ENCODE results near the gene RPL39L.
"Not testable (repeated sequence)": the region's sequence is repeated elsewhere in the genome, so short reads cannot be mapped to it uniquely, and the experiment has no call there.

The RPL39L gene

DNA sequence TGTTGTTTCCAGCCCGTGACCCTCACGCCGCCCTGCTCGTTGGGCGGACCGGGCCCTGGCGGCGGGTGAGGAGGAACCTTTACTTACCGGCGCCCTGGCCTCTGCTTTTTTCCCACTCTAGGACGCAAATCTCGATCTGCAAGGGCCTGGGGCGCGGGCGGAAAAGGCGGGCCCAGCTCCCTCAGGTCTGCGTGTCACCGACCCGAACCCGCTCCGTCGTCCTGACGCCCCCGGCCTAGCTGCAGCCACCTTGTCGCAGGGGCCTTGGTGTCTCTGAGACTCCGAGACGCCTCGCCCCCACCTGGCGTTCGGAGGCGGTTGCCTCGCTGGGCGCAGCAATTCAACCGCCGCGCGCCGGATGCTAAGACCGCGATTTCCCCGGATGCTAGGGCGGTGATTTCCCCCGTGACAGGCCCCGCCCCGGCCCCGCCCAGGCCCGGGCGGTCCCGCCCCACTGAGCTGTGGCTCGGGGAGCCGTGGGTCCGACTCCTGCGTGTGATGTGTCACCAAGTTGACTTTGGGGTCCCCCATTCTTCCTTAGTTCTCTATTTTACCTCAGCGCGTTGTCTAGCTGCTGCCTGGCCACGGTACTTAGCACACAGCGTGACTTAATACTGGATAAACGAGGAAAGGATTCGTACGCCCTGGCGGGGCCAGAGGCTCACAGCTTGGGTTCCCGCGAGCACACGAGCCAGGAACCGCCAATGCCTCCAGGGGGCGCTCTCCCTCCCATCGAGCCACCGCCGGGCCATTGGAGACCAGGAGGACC is at the start of gene RPL39L:
Gene RPL39L (minus strand): TSS at position 371 of the 769 bp plus-strand sequence. CDS start 18,196 bp downstream, outside the sequence.
- DNase-seq, result peak; percentile 25

- DNase-seq, result no peak
These were observed 49.6 kb upstream of the RPL39L start for GRCh38 chr3:187188931-187189330.

DNA sequence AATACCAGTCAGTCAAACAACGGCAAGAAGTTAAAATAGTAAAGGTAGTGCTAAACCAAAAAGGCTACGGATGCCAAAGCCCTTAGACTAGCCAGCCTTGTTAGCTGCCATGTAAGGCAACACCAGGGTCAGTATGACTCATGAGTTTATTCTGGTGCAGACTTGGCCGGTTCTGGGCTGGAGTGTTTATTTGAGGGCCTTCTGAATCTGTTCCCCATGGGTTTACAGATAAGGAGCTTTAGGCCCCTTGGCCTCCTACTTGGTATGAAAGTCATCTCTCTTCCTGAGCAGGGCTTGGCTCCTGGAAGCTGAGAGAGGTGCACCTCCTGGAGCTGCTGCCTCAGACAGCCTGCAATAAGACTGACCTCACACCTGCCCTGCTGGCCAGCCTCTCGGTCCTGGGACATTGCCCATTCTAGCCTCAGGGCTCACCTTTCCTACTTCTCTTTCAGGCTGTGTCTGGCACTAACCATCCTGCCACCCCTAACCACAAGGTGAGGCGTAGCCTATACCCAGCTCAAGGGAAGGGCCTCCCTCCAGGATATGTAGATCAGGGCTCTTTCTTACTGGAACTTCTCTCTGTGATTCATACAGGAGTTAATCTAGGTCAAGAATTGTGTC is 47.6 kb upstream of the RPL39L start:
- no peak for DNase-seq

DNA sequence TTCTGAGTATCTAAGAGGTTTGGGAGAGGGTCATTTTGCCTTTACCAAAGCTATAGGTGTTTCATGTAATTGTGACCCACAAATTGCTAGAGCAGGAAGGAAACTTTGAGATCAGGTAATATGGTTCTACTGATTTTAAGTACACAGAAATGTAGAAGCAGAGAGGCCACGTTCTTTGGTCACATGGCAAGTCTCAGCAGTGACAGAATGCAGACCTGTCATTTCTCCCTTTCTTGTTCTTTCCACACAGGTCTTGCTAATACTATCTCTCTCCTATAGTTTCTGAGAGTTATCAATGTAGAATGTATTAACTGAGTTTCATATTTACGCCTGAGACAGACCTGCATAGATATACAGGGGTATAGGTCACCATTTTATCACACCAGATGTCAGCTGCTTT is 47.1 kb upstream of the RPL39L start:
- DNase-seq, result no peak

- DNase-seq, result no peak
These were observed 46.5 kb upstream of the RPL39L start for GRCh38 chr3:187185759-187186158.

- no peak for DNase-seq
These were observed 44.6 kb upstream of the RPL39L start for GRCh38 chr3:187183903-187184302.

GRCh38 chr3:187183210-187183862 is 44.0 kb upstream of the RPL39L start:
- DNase-seq, result peak; percentile 58

DNA sequence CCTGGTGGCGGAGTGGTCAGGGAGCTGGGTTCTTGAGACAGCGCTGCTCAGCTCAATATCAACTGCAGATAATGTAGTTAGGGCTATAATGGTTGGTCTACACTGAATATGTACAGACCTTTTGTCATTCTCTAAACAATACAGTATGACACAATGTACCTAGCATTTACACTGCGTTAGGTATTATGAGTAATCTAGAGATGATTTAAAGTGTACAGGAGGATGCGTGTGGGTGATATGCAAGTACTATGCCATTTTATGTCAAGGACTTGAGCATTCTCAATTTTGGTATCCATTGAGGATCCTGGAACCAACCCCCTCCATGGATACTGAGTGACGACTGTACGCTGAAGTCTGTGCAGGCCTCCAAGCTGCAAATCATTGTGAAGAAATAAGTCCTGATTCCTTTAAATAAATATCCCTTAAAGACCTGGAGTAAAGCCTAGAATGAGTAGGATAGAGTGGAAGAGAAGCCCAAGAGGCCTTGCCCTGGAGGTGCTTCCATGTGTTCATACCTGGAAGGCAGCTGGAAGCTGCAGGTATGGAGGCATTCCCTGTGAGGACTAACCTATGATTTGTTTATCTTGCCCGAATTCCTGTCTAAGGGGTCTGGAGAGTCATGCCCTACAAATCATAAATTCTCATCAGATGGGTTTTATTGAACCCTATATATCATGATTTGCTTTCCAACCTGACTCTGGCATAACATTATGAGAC is 42.3 kb upstream of the RPL39L start:
- DNase-seq, result no peak

DNA sequence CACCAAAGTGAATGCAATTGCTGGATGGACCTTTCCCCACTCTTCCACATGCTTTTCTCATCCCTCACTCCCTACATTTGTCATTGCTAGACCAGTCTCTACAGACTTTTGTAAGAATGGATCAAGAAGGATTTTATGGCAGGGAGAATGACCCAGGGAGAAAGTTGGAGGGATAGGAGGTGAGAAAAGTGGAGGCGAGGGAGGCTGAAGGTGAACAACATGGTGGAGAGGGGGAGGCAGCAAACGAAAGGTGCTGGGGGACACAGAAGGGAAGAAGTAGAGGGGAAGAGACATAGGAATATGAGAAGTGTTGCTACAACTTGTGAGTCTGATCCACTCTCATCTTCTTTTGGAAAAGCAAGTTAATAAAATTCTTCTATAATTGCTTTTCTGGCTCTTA is 33.6 kb upstream of the RPL39L start:
- DNase-seq, result no peak

DNA sequence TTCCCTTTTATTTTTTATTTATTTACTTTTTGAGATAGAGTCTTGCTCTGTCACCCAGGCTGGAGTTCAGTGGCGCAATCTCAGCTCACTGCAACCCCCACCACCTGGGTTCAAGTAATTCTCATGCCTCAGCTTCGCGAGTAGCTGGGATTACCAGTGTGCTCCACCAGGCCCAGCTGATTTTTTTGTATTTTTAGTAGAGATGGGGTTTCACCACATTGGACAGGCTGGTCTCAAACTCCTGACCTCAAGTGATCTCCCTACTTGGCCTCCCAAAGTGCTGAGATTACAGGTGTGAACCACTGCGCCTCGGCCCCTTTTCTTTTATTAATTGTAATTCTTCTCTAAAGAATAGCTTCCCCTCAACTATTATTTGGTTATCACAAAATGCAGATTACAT is 31.6 kb upstream of the RPL39L start:
- DNase-seq, result not testable (repeated sequence)

GRCh38 chr3:187169231-187169960 is 30.1 kb upstream of the RPL39L start:
- DNase-seq, result no peak

GRCh38 chr3:187167777-187168176 is 28.5 kb upstream of the RPL39L start:
- no peak for DNase-seq

DNA sequence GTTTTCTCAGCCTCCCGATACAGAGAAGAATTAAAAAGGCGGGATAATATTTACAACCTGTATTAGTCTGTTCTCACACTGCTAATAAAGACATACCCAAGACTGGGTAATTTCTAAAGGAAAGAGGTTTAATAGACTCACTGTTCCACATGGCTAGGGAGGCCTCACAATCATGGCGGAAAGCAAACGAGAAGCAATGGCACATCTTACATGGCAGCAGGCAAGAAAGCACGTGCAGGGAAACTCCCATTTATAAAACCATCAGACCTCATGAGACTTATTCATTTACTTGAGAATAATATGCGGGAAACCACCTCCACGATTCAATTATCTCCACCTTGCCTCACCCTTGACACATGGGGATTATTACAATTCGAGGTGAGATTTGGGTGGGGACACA is 27.5 kb upstream of the RPL39L start:
- DNase-seq, result no peak

DNA sequence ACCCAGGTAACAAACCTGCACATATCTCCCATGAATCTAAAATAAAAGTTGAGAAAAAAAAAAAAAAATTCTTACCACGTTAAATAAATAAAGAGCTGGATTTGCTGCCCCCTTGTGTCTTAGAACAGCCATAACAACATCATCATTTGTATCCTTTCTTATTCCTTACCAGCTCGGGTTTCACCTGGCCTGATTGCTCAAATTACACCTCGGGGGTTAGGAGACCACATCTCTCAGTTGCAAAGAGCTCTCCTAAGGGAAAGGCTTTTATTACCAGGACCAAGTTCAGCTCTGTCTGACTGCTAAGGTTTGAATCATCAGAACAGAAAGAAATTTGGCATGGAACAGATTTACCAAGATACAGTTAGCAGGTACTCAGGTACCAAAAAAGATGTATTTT is 25.8 kb upstream of the RPL39L start:
- peak; percentile 65 for DNase-seq

DNA sequence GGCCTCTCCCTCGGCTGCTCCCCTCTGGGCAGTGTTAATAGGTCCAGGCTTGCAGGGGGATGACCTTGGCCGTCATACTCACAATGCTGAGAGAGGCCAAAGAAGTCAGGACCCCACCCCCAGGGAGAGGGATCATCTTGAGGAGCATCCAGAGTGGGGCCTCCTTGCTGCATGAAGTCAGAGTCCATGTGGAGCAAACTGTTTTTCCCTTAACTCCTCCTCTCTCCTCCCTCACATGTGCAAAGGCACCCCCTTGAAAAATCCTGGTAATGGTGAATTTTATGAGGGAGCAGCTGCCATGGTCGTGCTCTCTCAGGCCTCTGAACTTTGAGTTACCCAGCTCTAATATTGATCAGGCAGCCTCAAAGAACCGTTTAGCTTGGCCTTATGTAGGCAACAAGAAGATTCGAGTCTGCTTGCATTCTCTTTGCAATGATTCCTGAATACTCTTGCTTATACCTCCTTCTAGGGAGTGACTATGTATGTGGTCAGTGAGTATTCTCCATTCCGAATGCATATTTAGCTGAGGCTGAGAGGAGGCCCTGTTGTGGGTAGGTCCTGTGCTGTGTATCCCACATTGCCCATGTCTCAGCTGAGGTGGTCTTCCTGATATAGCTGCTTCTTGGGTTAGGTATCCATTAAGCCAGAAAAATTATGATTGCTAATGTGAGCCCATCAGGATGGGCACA is 23.1 kb upstream of the RPL39L start:
- DNase-seq, result no peak

GRCh38 chr3:187161556-187161955 is 22.3 kb upstream of the RPL39L start:
- DNase-seq, result no peak

GRCh38 chr3:187150599-187150998 is 11.3 kb upstream of the RPL39L start:
- no peak for DNase-seq

DNA sequence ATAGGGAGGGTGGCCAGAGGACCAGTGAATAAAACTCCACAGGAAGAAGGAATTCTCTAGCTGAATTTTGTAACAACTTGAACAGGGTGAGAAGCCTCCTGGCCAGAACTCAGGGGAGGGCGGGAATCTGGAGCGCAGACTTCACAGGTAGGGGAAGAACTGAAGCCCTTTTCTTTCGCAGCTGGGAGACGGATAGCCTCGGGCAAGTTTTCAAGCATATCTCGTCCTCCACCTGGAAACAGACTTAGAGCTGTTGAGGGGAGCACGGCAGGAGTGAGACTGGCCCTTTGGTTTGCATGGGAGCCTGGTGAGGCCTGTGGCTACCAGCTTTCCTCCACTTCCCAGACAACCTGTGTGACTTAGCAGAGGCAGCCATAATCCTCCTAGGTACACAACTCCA is 10.9 kb upstream of the RPL39L start:
- DNase-seq, result no peak

DNA sequence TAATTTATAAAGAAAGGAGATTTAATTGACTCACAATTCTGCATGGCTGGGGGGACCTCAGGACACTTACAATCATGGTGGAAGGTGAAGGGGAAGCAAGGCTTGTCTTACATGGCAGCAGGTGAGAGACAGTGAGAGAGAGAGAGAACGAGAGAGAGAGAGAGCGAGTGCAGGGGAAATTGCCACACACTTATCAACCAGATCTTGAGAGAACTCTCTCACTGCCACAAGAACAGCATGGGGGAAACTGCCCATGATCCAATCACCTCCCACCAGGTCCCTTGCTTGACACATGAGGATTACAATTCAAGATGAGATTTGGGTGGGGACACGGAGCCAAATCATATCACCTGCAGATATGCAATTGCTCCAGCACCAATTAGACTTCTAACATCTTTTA is 7.1 kb upstream of the RPL39L start:
- no peak for DNase-seq

GRCh38 chr3:187145149-187145895 is 6.0 kb upstream of the RPL39L start:
- DNase-seq, result no peak

GRCh38 chr3:187139895-187140253 is 578 bp upstream of the RPL39L start:
- DNase-seq, result no peak

Data from NCI-H345 (cell line).